AG04449 (cell line): ENCODE data around the gene DBNDD2.

ENCODE experiments used
- CTCF ChIA-PET: fragments of 350-600 bp; formaldehyde crosslinking; extraction: SDS; loops from one replicate; lab custom pipeline; 2021; ENCODE audit warnings: antibody characterized with exemption; lab: Yijun Ruan, JAX
- POLR2A ChIA-PET: fragments of 400-600, 350-600 bp; formaldehyde crosslinking; extraction: SDS; loops from one replicate; lab custom pipeline; 2020; ENCODE audit warnings: antibody characterized with exemption, inconsistent platforms; lab: Yijun Ruan, JAX
- DNase-seq: peaks from one replicate; pipeline ENCODE4 v3.0.0-alpha.2; 2010; ENCODE audit warnings: low read depth, low spot score
- H3K4me3 ChIP-seq: 2 replicates; pipeline ENCODE4 v1.5.1; 2011; ENCODE audit warnings: low read depth, mild to moderate bottlenecking, control low read depth, low read length
- TF ChIP-seq, protein P1 (sequence below): IDR thresholded peaks from one replicate; pipeline ENCODE4 v1.5.1; 2011; ENCODE audit warnings: mild to moderate bottlenecking, moderate library complexity, low read length, control low read depth, inconsistent platforms; ENCODE audit not compliant: insufficient read depth; ENCODE audit errors: missing control alignments

Gene DBNDD2

DNA sequence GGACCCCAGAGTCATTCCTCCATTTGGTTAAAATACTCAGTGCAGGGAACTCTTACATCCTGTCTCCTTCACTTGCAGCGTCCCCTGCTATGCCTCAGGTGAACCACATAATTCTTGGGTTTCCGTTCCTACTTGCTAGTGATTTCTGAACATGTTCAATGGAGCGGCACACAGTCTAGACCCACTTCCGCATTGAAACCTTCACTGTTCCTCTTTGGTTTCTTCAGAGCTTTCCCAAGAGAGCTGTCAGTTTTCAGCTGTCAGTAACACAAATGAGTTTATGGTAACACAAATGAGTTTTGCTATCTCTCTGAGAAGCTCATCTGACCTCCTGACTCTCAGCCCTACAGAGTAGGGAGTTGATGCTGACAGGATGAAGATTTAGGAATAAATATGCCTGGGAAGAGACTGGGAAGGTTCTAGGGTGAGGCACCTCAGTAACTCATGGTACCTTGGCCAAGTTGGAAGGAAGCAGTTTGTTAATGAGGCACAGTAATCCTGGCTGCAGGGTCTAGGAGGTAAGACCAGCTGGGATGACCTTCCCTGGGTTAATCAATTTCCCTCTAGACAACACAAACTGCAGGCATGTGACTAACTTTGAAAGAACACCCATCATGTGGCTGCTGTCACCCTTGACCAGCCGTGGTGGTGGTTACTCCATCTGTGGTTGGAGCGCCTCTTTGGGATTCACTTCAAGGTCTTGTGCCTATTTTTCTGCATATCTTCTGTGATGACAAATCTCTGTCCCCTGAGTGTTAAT is 39.7 kb upstream of the DBNDD2 start:
- no peak overlapping the region for H3K4me3 ChIP-seq
- DNase-seq, result no peak
- ChIA-PET CTCF (interaction anchor here (1.0 to 11.8 kb wide), 9 partner anchors 16 to 403 kb away, joined by 3 to 178 read pairs (median 4); no protein-coding TSS in a partner anchor), POLR2A (interaction anchor here (1.3 kb wide), 1 partner anchor 20 kb away, joined by 3 read pairs; no protein-coding TSS in a partner anchor)
- TF ChIP-seq, protein P1, sequence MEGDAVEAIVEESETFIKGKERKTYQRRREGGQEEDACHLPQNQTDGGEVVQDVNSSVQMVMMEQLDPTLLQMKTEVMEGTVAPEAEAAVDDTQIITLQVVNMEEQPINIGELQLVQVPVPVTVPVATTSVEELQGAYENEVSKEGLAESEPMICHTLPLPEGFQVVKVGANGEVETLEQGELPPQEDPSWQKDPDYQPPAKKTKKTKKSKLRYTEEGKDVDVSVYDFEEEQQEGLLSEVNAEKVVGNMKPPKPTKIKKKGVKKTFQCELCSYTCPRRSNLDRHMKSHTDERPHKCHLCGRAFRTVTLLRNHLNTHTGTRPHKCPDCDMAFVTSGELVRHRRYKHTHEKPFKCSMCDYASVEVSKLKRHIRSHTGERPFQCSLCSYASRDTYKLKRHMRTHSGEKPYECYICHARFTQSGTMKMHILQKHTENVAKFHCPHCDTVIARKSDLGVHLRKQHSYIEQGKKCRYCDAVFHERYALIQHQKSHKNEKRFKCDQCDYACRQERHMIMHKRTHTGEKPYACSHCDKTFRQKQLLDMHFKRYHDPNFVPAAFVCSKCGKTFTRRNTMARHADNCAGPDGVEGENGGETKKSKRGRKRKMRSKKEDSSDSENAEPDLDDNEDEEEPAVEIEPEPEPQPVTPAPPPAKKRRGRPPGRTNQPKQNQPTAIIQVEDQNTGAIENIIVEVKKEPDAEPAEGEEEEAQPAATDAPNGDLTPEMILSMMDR, result no peak

DNA sequence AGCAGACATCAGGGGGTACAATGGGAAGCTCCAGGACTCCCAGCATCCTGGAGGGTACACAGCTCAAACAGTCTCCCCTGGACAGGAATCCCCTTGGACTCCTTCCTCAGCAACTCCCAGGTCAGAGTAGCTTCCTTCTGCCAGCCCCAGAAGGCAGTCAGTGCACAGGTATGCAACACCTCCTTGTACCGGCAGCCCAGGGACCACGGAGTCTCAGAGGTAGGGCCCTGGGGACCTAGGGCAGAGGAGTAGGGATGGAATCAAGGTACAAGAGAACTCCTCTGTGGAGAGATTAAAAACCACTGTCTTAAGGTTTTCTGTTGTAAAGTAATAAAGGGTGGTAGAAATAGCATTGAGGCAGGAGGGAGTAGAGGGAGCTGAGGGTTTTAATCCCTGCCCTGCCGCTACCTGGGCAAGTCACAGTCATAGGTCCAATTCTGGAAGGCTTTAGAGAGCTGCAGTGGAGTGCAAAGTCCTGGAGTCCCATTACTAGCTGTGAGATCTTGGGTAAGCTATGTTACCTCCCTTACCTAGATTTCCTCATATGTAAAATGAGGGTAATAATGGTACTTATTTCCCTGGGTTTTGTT is 37.4 kb upstream of the DBNDD2 start:
- ChIA-PET POLR2A (no interaction called here), CTCF (interaction anchor here (1.1 to 11.8 kb wide), 9 partner anchors 9 to 400 kb away, joined by 3 to 191 read pairs (median 7); partner anchors contain the start of gene SYS1)
- DNase-seq, result no peak
- TF ChIP-seq, protein P1, result no peak
- H3K4me3 ChIP-seq, result no peak overlapping the region

DNA sequence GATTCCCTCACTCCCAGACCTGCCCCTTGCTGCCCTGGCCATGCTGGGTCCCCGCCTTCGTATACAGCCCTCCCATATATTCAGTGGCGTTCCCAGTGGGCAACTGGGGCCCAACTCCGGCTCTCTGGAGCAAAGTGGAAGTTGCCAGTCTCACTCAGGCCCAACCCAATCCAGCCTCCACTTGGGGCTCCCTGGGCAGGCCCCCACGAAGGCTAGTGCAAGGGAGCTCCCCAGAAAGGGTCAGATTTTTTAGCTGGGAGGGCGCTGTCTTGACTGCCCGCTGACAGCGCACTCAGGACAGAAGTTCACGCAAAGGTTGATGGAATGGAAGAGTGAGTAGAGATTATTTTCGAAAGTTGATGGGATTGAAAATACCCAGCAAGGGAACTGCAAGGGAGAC is 35.8 kb upstream of the DBNDD2 start:
- POLR2A ChIA-PET, result interaction anchor here (0.6 to 2.0 kb wide), 3 partner anchors 35 to 407 kb away, joined by 3 to 10 read pairs (median 7); no protein-coding TSS in a partner anchor

DNA sequence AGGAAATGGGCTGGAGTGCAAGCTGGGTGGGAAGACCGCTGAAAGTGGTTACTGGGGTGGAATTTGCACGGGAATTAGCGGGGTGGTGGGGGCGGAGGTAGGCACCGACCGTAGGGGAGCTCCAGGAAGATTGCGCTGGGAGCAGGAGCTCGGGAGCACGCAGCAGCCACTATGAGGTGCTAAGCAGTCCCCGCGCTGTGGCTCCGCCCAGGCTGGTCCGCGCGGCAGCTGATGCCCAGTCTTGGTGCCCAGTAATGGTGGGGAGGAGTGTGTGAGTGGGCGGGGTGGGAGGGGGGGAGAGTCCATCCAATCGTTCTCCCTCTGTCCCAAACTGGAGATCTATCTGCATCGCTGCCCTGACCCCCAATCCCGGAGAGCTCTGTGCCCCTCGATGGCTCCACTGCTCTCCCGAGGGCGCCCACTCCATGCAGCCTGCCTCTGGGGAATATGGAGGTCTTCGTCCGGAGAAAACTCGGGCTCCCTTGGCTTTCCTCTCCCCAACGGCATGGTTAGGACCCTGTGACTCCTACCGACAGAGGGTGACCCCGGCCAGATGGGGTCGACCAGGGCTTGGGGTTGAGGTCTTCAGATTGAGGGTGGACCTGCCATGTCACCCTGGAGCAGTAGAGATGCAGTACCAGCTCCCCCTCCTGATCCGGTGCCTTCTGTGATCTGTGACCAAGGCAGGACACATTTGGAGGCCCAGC is 35.3 kb upstream of the DBNDD2 start:
- TF ChIP-seq, protein P1, result no peak
- no peak for DNase-seq
- no peak overlapping the region for H3K4me3 ChIP-seq
- CTCF ChIA-PET, result interaction anchor here (0.8 to 11.8 kb wide), 22 partner anchors 11 to 398 kb away, joined by 3 to 191 read pairs (median 10); partner anchors contain the start of genes DBNDD2 and SYS1
- POLR2A ChIA-PET, result interaction anchor here (0.6 to 2.0 kb wide), 4 partner anchors 9 to 406 kb away, joined by 3 to 10 read pairs (median 6); no protein-coding TSS in a partner anchor

More for the DNA sequence above, 35.8 kb upstream of the DBNDD2 start:
- H3K4me3 ChIP-seq, result no peak overlapping the region
- CTCF ChIA-PET, result interaction anchor here (0.8 to 11.8 kb wide), 15 partner anchors 10 to 398 kb away, joined by 3 to 191 read pairs (median 11); partner anchors contain the start of genes DBNDD2 and SYS1
- no peak for DNase-seq
- TF ChIP-seq, protein P1, result no peak

DNA sequence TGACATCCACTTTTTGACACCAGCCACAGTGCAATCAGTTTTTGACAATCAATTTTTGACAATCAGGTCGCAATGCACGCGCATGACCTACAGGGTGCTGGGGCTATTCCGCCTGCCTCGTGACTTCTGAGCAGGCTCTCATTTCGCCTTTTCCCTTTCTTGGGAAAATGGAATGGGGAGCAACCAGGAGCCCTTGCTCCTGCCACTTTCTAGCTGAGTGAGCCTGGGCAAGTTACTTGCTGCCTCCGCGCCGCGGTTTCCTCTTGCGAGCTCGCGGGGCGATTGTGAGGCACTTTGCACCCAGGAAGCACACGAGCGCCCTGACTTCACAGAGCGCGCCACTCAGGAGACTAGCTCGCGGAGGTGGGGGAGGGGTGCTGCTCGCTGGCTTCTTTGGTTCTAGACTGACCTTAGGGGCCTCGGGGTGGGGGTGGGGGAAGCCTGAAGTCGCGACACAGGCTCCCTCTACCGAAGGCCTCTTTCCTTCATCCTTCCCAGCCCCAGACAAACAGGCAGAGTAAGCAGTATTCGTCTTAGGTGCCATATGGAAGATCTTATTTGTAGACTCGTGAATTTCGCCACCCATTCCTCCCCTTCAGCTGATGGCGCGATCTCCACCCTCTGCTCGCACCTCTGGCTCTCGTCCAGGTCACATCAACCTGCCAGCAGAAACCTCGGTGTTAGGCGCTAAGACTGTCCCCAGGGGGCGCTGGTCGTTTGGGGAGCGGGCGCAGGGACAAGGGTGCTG is 34.6 kb upstream of the DBNDD2 start:
- ChIA-PET CTCF (interaction anchor here (0.5 to 11.8 kb wide), 40 partner anchors 12 to 401 kb away, joined by 3 to 191 read pairs (median 6); partner anchors contain the start of genes DBNDD2, PIGT and SYS1), POLR2A (interaction anchor here (0.7 to 2.0 kb wide), 6 partner anchors 10 to 180 kb away, joined by 3 to 10 read pairs (median 5); no protein-coding TSS in a partner anchor)
- peak overlapping the region; percentile 55 for H3K4me3 ChIP-seq
- DNase-seq, result no peak
- TF ChIP-seq, protein P1, result peak; percentile 95
